ENCODE data around the gene ZFAND6.
A peak's percentile ranks its signal among the peaks of the same experiment; 100 is the strongest.

ZFAND6 gene

GRCh38 chr15:80071652-80072051, 12.2 kb downstream of the ZFAND6 start:
- DNase-seq (ENCODE audit: insufficient read length, low spot score) (no peak), FAIRE-seq (no peak)
- no peak for TF ChIP-seq PAX5 (IDR thresholded peaks at IDR 0.05; ENCODE audit: insufficient read depth, low read length, severe bottlenecking)

- FAIRE-seq (peak; percentile 58), DNase-seq (ENCODE audit: insufficient read length, low spot score) (no peak)
- TF ChIP-seq SPI1 (IDR thresholded peaks at IDR 0.05; ENCODE audit: low read depth, low read length) = no peak
- no peak for TF ChIP-seq POLR2A (IDR thresholded peaks at IDR 0.05; ENCODE audit: low read depth, low read length)
- TF ChIP-seq PAX5 (IDR thresholded peaks at IDR 0.05; ENCODE audit: insufficient read depth, low read length, severe bottlenecking) = no peak
- TF ChIP-seq POLR2AphosphoS5 (IDR thresholded peaks at IDR 0.05; ENCODE audit: low read depth, low read length) = no peak
- no peak for TF ChIP-seq POU2F2 (IDR thresholded peaks at IDR 0.05; ENCODE audit: low read depth, low read length)
- TF ChIP-seq TAF1 (IDR thresholded peaks at IDR 0.05; ENCODE audit: low read depth, low read length) = no peak
Measured at GRCh38 chr15:80072285-80072994, 13.0 kb downstream of the ZFAND6 start.

GRCh38 chr15:80073197-80073596, 13.7 kb downstream of the ZFAND6 start:
- DNase-seq (ENCODE audit: insufficient read length, low spot score) (no peak), FAIRE-seq (no peak)
- no peak for TF ChIP-seq POU2F2 (IDR thresholded peaks at IDR 0.05; ENCODE audit: low read depth, low read length)
- no peak for TF ChIP-seq TAF1 (IDR thresholded peaks at IDR 0.05; ENCODE audit: low read depth, low read length)
- no peak for TF ChIP-seq SPI1 (IDR thresholded peaks at IDR 0.05; ENCODE audit: low read depth, low read length)
- no peak for TF ChIP-seq PAX5 (IDR thresholded peaks at IDR 0.05; ENCODE audit: insufficient read depth, low read length, severe bottlenecking)
- no peak for TF ChIP-seq POLR2AphosphoS5 (IDR thresholded peaks at IDR 0.05; ENCODE audit: low read depth, low read length)
- no peak for TF ChIP-seq POLR2A (IDR thresholded peaks at IDR 0.05; ENCODE audit: low read depth, low read length)

- TF ChIP-seq POU2F2 (IDR thresholded peaks at IDR 0.05; ENCODE audit: low read depth, low read length) (no peak), PAX5 (IDR thresholded peaks at IDR 0.05; ENCODE audit: insufficient read depth, low read length, severe bottlenecking) (no peak), TAF1 (IDR thresholded peaks at IDR 0.05; ENCODE audit: low read depth, low read length) (no peak), POLR2AphosphoS5 (IDR thresholded peaks at IDR 0.05; ENCODE audit: low read depth, low read length) (no peak), SPI1 (IDR thresholded peaks at IDR 0.05; ENCODE audit: low read depth, low read length) (no peak), POLR2A (IDR thresholded peaks at IDR 0.05; ENCODE audit: low read depth, low read length) (no peak)
- no peak for DNase-seq (ENCODE audit: insufficient read length, low spot score)
- no peak for FAIRE-seq
Measured at GRCh38 chr15:80076321-80077318, 17.1 kb downstream of the ZFAND6 start.

GRCh38 chr15:80081390-80081789, 21.9 kb downstream of the ZFAND6 start:
- TF ChIP-seq POLR2A (IDR thresholded peaks at IDR 0.05; ENCODE audit: low read depth, low read length) = no peak
- no peak for TF ChIP-seq POU2F2 (IDR thresholded peaks at IDR 0.05; ENCODE audit: low read depth, low read length)
- TF ChIP-seq SPI1 (IDR thresholded peaks at IDR 0.05; ENCODE audit: low read depth, low read length) = peak; percentile 86
- DNase-seq (ENCODE audit: insufficient read length, low spot score) = no peak
- peak; percentile 57 for FAIRE-seq

DNA sequence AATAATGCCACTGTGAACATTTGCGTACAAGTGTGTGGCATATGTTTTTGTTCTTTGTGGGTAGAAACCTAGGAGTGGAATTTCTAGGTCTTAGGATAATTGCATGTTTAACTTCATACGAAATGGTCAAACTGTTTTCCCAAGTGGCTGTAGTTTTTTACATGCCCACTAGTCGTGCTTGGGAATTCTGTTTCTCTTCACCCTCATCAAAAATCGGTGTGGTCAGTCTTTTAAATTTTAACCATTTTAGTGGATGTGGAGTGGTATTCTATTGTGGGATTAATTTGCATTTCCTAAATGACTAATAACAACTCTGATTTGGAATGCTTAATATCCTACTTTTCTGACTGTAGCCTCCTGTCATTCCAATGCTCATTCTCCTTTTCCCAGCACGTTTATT, 27.6 kb downstream of the ZFAND6 start:
- DNase-seq (ENCODE audit: insufficient read length, low spot score) = no peak
- no peak for TF ChIP-seq POLR2AphosphoS5 (IDR thresholded peaks at IDR 0.05; ENCODE audit: low read depth, low read length)
- no peak for TF ChIP-seq PAX5 (IDR thresholded peaks at IDR 0.05; ENCODE audit: insufficient read depth, low read length, severe bottlenecking)
- TF ChIP-seq SPI1 (IDR thresholded peaks at IDR 0.05; ENCODE audit: low read depth, low read length) = no peak
- TF ChIP-seq POU2F2 (IDR thresholded peaks at IDR 0.05; ENCODE audit: low read depth, low read length) = no peak
- no peak for TF ChIP-seq TAF1 (IDR thresholded peaks at IDR 0.05; ENCODE audit: low read depth, low read length)
- no peak for TF ChIP-seq POLR2A (IDR thresholded peaks at IDR 0.05; ENCODE audit: low read depth, low read length)
- no peak for FAIRE-seq

GRCh38 chr15:80090041-80090440, 30.6 kb downstream of the ZFAND6 start:
- TF ChIP-seq SPI1 (IDR thresholded peaks at IDR 0.05; ENCODE audit: low read depth, low read length) (no peak), TAF1 (IDR thresholded peaks at IDR 0.05; ENCODE audit: low read depth, low read length) (no peak), POLR2A (IDR thresholded peaks at IDR 0.05; ENCODE audit: low read depth, low read length) (no peak), POU2F2 (IDR thresholded peaks at IDR 0.05; ENCODE audit: low read depth, low read length) (no peak), PAX5 (IDR thresholded peaks at IDR 0.05; ENCODE audit: insufficient read depth, low read length, severe bottlenecking) (no peak), POLR2AphosphoS5 (IDR thresholded peaks at IDR 0.05; ENCODE audit: low read depth, low read length) (no peak)
- no peak for FAIRE-seq
- no peak for DNase-seq (ENCODE audit: insufficient read length, low spot score)

DNA sequence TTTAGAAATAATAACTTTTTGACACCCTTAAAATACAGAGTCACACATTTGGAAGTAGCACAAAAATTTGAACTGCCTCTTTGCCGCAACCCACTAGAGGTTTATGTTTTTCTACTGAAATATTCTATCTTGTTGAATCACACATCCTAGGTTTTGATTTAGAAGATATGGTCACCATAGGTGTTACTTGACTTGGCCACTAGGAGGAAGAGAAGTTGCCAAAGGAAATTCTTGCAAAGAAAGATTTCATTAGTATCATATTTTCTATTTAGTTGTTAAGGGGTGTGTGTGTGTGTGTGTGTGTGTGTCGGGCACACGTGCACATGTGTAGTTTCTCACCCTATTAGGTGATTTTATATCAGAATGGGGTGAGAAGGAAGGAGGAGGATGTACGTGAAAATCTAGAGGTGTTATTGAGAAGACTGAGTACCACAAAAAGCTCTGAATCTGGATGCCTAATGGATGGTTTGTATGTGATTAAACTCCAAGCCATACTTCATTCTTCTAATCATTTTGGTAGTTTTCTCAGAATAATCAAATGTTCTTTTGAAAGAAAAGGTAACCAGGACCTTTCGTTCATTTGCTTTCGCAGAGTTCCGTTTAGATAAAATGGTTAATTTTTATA, 31.5 kb downstream of the ZFAND6 start:
- DNase-seq (ENCODE audit: insufficient read length, low spot score) = no peak
- FAIRE-seq = no peak
- no peak for TF ChIP-seq POU2F2 (IDR thresholded peaks at IDR 0.05; ENCODE audit: low read depth, low read length)
- no peak for TF ChIP-seq SPI1 (IDR thresholded peaks at IDR 0.05; ENCODE audit: low read depth, low read length)
- TF ChIP-seq POLR2A (IDR thresholded peaks at IDR 0.05; ENCODE audit: low read depth, low read length) = no peak
- TF ChIP-seq PAX5 (IDR thresholded peaks at IDR 0.05; ENCODE audit: insufficient read depth, low read length, severe bottlenecking) = no peak
- TF ChIP-seq TAF1 (IDR thresholded peaks at IDR 0.05; ENCODE audit: low read depth, low read length) = no peak
- TF ChIP-seq POLR2AphosphoS5 (IDR thresholded peaks at IDR 0.05; ENCODE audit: low read depth, low read length) = no peak

- FAIRE-seq = peak; percentile 41
- TF ChIP-seq POU2F2 (IDR thresholded peaks at IDR 0.05; ENCODE audit: low read depth, low read length) (no peak), POLR2AphosphoS5 (IDR thresholded peaks at IDR 0.05; ENCODE audit: low read depth, low read length) (no peak), SPI1 (IDR thresholded peaks at IDR 0.05; ENCODE audit: low read depth, low read length) (no peak), PAX5 (IDR thresholded peaks at IDR 0.05; ENCODE audit: insufficient read depth, low read length, severe bottlenecking) (no peak), POLR2A (IDR thresholded peaks at IDR 0.05; ENCODE audit: low read depth, low read length) (no peak), TAF1 (IDR thresholded peaks at IDR 0.05; ENCODE audit: low read depth, low read length) (no peak)
Measured at GRCh38 chr15:80093854-80094418, 34.5 kb downstream of the ZFAND6 start.

More at GRCh38 chr15:80093854-80094418, 34.5 kb downstream of the ZFAND6 start:
- DNase-seq (ENCODE audit: insufficient read length, low spot score) = no peak
